Activated CD4-positive, alpha-beta memory T cell treated with anti-CD3 and anti-CD28 coated beads, Interleukin-2, amount 10 ng/mL, durations not matched to agents 7 days and 5 days (primary cell): ENCODE data around the gene MSH2. TPM values are rescaled to one million over a fixed set of nuclear protein-coding genes. Genes with fewer than 3 reads are reported as not detected.
A peak's percentile ranks its signal among the peaks of the same experiment; 100 is the strongest.

ENCODE experiments used
- CTCF ChIA-PET: fragments of 350-600 bp; sonication (Branson Sonifier 250); formaldehyde crosslinking; loops from one replicate; lab custom pipeline; 2021; ENCODE audit warnings: antibody characterized with exemption, inconsistent platforms; lab: Charles Lee
- POLR2A ChIA-PET: fragments of 350-600 bp; sonication (Branson Sonifier 250); formaldehyde crosslinking; loops from one replicate; lab custom pipeline; 2021; ENCODE audit warnings: antibody characterized with exemption; lab: Charles Lee
- DNase-seq: peaks from one replicate; pipeline ENCODE4 v3.0.0-alpha.2; 2020
- H3K27ac Mint-ChIP-seq: one replicate; pipeline ENCODE4 v1.8.0; 2021; ENCODE audit warnings: mild to moderate bottlenecking, mixed read lengths
- H3K27me3 Mint-ChIP-seq: one replicate; pipeline ENCODE4 v1.8.0; 2021; ENCODE audit warnings: mixed read lengths
- H3K36me3 Mint-ChIP-seq: one replicate; pipeline ENCODE4 v1.8.0; 2021; ENCODE audit warnings: low read depth, mixed read lengths
- H3K4me1 Mint-ChIP-seq: one replicate; pipeline ENCODE4 v1.8.0; 2021; ENCODE audit warnings: mixed read lengths
- H3K4me3 Mint-ChIP-seq: one replicate; pipeline ENCODE4 v1.8.0; 2021; ENCODE audit warnings: mild to moderate bottlenecking, mixed read lengths
- H3K9me3 Mint-ChIP-seq: one replicate; pipeline ENCODE4 v1.8.0; 2021; ENCODE audit warnings: mixed read lengths
- total RNA-seq, 2 experiments: library from RNA; stranded (reverse); gene quantifications; one replicate each; pipeline ENCODE4 v1.2.3, GENCODE V29; 2021

Gene MSH2
- total RNA-seq, 2 experiments from 2014 or later, result 39.0 to 39.3 TPM

GRCh38 chr2:47456851-47457250, 53.9 kb downstream of the MSH2 start:
- Mint-ChIP-seq H3K36me3 (peaks cover 51% of the 10 kb centered on the region), H3K4me1 (peaks cover 14% of the 10 kb centered on the region), H3K9me3 (no peaks in the 10 kb centered on the region), H3K4me3 (no peak overlapping the region), H3K27ac (no peak overlapping the region), H3K27me3 (no peaks in the 10 kb centered on the region)
- ChIA-PET POLR2A (no interaction called here), CTCF (no interaction called here)
- no peak for DNase-seq

GRCh38 chr2:47457268-47457667, 54.3 kb downstream of the MSH2 start:
- Mint-ChIP-seq H3K27ac (no peak overlapping the region), H3K4me1 (peaks cover 14% of the 10 kb centered on the region), H3K4me3 (no peak overlapping the region), H3K27me3 (no peaks in the 10 kb centered on the region), H3K36me3 (peaks cover 51% of the 10 kb centered on the region), H3K9me3 (no peaks in the 10 kb centered on the region)
- ChIA-PET CTCF (no interaction called here), POLR2A (no interaction called here)
- DNase-seq, result no peak

- Mint-ChIP-seq H3K27ac (no peak overlapping the region), H3K36me3 (peaks cover 49% of the 10 kb centered on the region), H3K27me3 (no peaks in the 10 kb centered on the region), H3K4me1 (peaks cover 14% of the 10 kb centered on the region), H3K4me3 (no peak overlapping the region), H3K9me3 (no peaks in the 10 kb centered on the region)
- no peak for DNase-seq
- POLR2A ChIA-PET, result no interaction called here
- CTCF ChIA-PET, result no interaction called here
Observed at GRCh38 chr2:47459021-47459420, 56.1 kb downstream of the MSH2 start.

GRCh38 chr2:47460766-47461165, 57.8 kb downstream of the MSH2 start:
- Mint-ChIP-seq H3K36me3 (peaks cover 50% of the 10 kb centered on the region), H3K4me3 (no peak overlapping the region), H3K9me3 (no peaks in the 10 kb centered on the region), H3K27ac (no peak overlapping the region), H3K27me3 (no peaks in the 10 kb centered on the region), H3K4me1 (peaks cover 14% of the 10 kb centered on the region)
- DNase-seq, result no peak
- POLR2A ChIA-PET, result interaction anchor here (0.7 kb wide), 1 partner anchor 672 kb away, joined by 4 read pairs; no protein-coding TSS in a partner anchor
- CTCF ChIA-PET, result no interaction called here

GRCh38 chr2:47471429-47472116, 68.6 kb downstream of the MSH2 start:
- H3K9me3 Mint-ChIP-seq, result no peaks in the 10 kb centered on the region
- no peaks in the 10 kb centered on the region for H3K27me3 Mint-ChIP-seq
- DNase-seq, result no peak
- peaks cover 46% of the 10 kb centered on the region for H3K36me3 Mint-ChIP-seq
- ChIA-PET POLR2A (no interaction called here), CTCF (no interaction called here)
- H3K4me3 Mint-ChIP-seq, result no peak overlapping the region
- no peak overlapping the region for H3K27ac Mint-ChIP-seq
- no peaks in the 10 kb centered on the region for H3K4me1 Mint-ChIP-seq

GRCh38 chr2:47479863-47480262, 76.9 kb downstream of the MSH2 start:
- Mint-ChIP-seq H3K36me3 (peaks cover 54% of the 10 kb centered on the region), H3K27me3 (no peaks in the 10 kb centered on the region), H3K27ac (no peak overlapping the region), H3K4me3 (no peak overlapping the region), H3K9me3 (no peaks in the 10 kb centered on the region), H3K4me1 (peaks cover 4% of the 10 kb centered on the region)
- POLR2A ChIA-PET, result no interaction called here
- CTCF ChIA-PET, result no interaction called here
- no peak for DNase-seq

- CTCF ChIA-PET, result no interaction called here
- POLR2A ChIA-PET, result no interaction called here
- Mint-ChIP-seq H3K27me3 (no peaks in the 10 kb centered on the region), H3K4me3 (no peak overlapping the region), H3K36me3 (peaks cover 51% of the 10 kb centered on the region), H3K9me3 (no peaks in the 10 kb centered on the region), H3K27ac (no peak overlapping the region), H3K4me1 (peaks cover 24% of the 10 kb centered on the region)
- DNase-seq, result no peak
Observed at GRCh38 chr2:47483191-47483590, 80.2 kb downstream of the MSH2 start.

- DNase-seq, result no peak
- Mint-ChIP-seq H3K36me3 (peaks cover 49% of the 10 kb centered on the region), H3K4me3 (no peak overlapping the region), H3K9me3 (no peaks in the 10 kb centered on the region), H3K27ac (no peak overlapping the region), H3K27me3 (no peaks in the 10 kb centered on the region), H3K4me1 (peaks cover 24% of the 10 kb centered on the region)
- POLR2A ChIA-PET, result interaction anchor here (1.1 kb wide), 1 partner anchor 36 kb away, joined by 3 read pairs; no protein-coding TSS in a partner anchor
- CTCF ChIA-PET, result no interaction called here
Observed at GRCh38 chr2:47484396-47484795, 81.4 kb downstream of the MSH2 start.

- H3K4me1 Mint-ChIP-seq, result peaks cover 24% of the 10 kb centered on the region
- peaks cover 49% of the 10 kb centered on the region for H3K36me3 Mint-ChIP-seq
- ChIA-PET CTCF (no interaction called here), POLR2A (interaction anchor here (1.1 kb wide), 1 partner anchor 36 kb away, joined by 3 read pairs; no protein-coding TSS in a partner anchor)
- H3K27me3 Mint-ChIP-seq, result no peaks in the 10 kb centered on the region
- DNase-seq, result no peak
- no peak overlapping the region for H3K27ac Mint-ChIP-seq
- no peaks in the 10 kb centered on the region for H3K9me3 Mint-ChIP-seq
- no peak overlapping the region for H3K4me3 Mint-ChIP-seq
Observed at GRCh38 chr2:47485177-47485576, 82.2 kb downstream of the MSH2 start.

GRCh38 chr2:47485751-47486300, 82.9 kb downstream of the MSH2 start:
- Mint-ChIP-seq H3K27me3 (no peaks in the 10 kb centered on the region), H3K27ac (no peak overlapping the region), H3K36me3 (peaks cover 45% of the 10 kb centered on the region), H3K4me3 (no peak overlapping the region), H3K4me1 (peaks cover 24% of the 10 kb centered on the region), H3K9me3 (no peaks in the 10 kb centered on the region)
- ChIA-PET CTCF (interaction anchor here (1.0 kb wide), 1 partner anchor 98 kb away, joined by 3 read pairs; no protein-coding TSS in a partner anchor), POLR2A (no interaction called here)
- no peak for DNase-seq

- no peak for DNase-seq
- no peak overlapping the region for H3K4me3 Mint-ChIP-seq
Observed at GRCh38 chr2:47486841-47487497, 84.0 kb downstream of the MSH2 start.

GRCh38 chr2:47487498-47487875, 84.5 kb downstream of the MSH2 start:
- H3K4me1 Mint-ChIP-seq, result peaks cover 24% of the 10 kb centered on the region
- H3K27ac Mint-ChIP-seq, result peak overlapping the region; percentile 52
- no peaks in the 10 kb centered on the region for H3K27me3 Mint-ChIP-seq
- no peak overlapping the region for H3K4me3 Mint-ChIP-seq
- no peaks in the 10 kb centered on the region for H3K9me3 Mint-ChIP-seq
- ChIA-PET POLR2A (interaction anchor here (1.0 to 1.4 kb wide), 3 partner anchors 12 to 27 kb away, joined by 3 to 5 read pairs (median 3); no protein-coding TSS in a partner anchor), CTCF (interaction anchor here (1.2 to 1.5 kb wide), 3 partner anchors 22 to 280 kb away, joined by 3 read pairs; no protein-coding TSS in a partner anchor)
- H3K36me3 Mint-ChIP-seq, result peaks cover 34% of the 10 kb centered on the region
- DNase-seq, result no peak

More at GRCh38 chr2:47486841-47487497, 84.0 kb downstream of the MSH2 start:
- H3K27ac Mint-ChIP-seq, result peak overlapping the region; percentile 52
- no peaks in the 10 kb centered on the region for H3K27me3 Mint-ChIP-seq
- H3K36me3 Mint-ChIP-seq, result peaks cover 38% of the 10 kb centered on the region
- POLR2A ChIA-PET, result interaction anchor here (1.0 to 1.4 kb wide), 3 partner anchors 12 to 28 kb away, joined by 3 to 5 read pairs (median 3); no protein-coding TSS in a partner anchor
- H3K9me3 Mint-ChIP-seq, result no peaks in the 10 kb centered on the region
- CTCF ChIA-PET, result interaction anchor here (1.0 to 1.3 kb wide), 3 partner anchors 50 to 280 kb away, joined by 3 read pairs; no protein-coding TSS in a partner anchor
- peaks cover 24% of the 10 kb centered on the region for H3K4me1 Mint-ChIP-seq
